Panc1 (cell line): Measurements from ENCODE around the gene CADM1. TPM values are rescaled to one million over a fixed set of nuclear protein-coding genes. Genes with fewer than 3 reads are reported as not detected.

Source experiments
- ATAC-seq: fragments of 200-7000 bp; cut with Tn5 transposase; 2 replicates; pipeline ENCODE4 v1.9.1; 2020; ENCODE audit warnings: mild to moderate bottlenecking, moderate library complexity
- BruUV-seq: library from RNA; stranded (reverse); fragments of 400-500 nt; replicated peaks from 2 replicates; lab custom pipeline; 2021; lab: Mats Ljungman, UMichigan
- CTCF ChIA-PET: fragments of 300-600 bp; sonication (Branson Sonifier 250); formaldehyde crosslinking; loops from one replicate; lab custom pipeline; 2022; ENCODE audit warnings: antibody characterized with exemption; lab: Charles Lee
- POLR2A ChIA-PET: fragments of 300-600 bp; sonication (Branson Sonifier 250); formaldehyde crosslinking; loops from one replicate; lab custom pipeline; 2022; ENCODE audit warnings: antibody characterized with exemption; lab: Charles Lee
- DNase-seq: peaks from one replicate; pipeline ENCODE4 v3.0.0-alpha.2; 2010; ENCODE audit warnings: low read depth, low spot score
- H3K27ac ChIP-seq: 2 replicates; pipeline ENCODE4 v1.5.1; 2011; ENCODE audit warnings: mild to moderate bottlenecking, low read length, inconsistent platforms
- H3K27me3 ChIP-seq: fragments of 200-500 bp; sonication (Bioruptor generic); 2 replicates; pipeline ENCODE4 v1.6.0; 2014; ENCODE audit warnings: low read length, inconsistent platforms; ENCODE audit not compliant: control insufficient read depth, insufficient read depth
- H3K36me3 ChIP-seq: fragments of 200-500 bp; sonication (Bioruptor generic); 2 replicates; pipeline ENCODE4 v1.5.1; 2014; ENCODE audit warnings: inconsistent platforms, mild to moderate bottlenecking, low read length, moderate library complexity; ENCODE audit not compliant: control insufficient read depth, insufficient read depth
- H3K4me1 ChIP-seq: 2 replicates; pipeline ENCODE4 v1.5.1; 2011; ENCODE audit warnings: inconsistent platforms, mild to moderate bottlenecking, low read length, moderate library complexity; ENCODE audit not compliant: control insufficient read depth, insufficient read depth
- H3K4me3 ChIP-seq, 2 experiments: 2 replicates each; pipeline ENCODE4 v1.5.1; 2011 to 2012; ENCODE audit warnings: low read depth in 2 of 2, low read length in 2 of 2, mild to moderate bottlenecking in 2 of 2, inconsistent platforms in 1 of 2, moderate library complexity in 1 of 2
- H3K9me3 ChIP-seq: fragments of 200-500 bp; sonication (Bioruptor generic); 2 replicates; pipeline ENCODE4 v1.5.1; 2014; ENCODE audit warnings: low read depth, mild to moderate bottlenecking, inconsistent platforms, low read length, moderate library complexity; ENCODE audit not compliant: control insufficient read depth, insufficient read depth
- POLR2AphosphoS5 ChIP-seq: IDR thresholded peaks from 2 replicates; pipeline ENCODE4 v1.6.1; 2012; ENCODE audit warnings: mild to moderate bottlenecking, low read depth, low read length, moderate library complexity
- SIN3A ChIP-seq: IDR thresholded peaks from 2 replicates; pipeline ENCODE4 v1.6.1; 2012; ENCODE audit warnings: low read depth, mild to moderate bottlenecking, low read length, moderate library complexity, borderline replicate concordance; ENCODE audit not compliant: insufficient read depth
- TCF7L2 ChIP-seq: IDR thresholded peaks from 2 replicates; pipeline ENCODE4 v1.6.1; 2011; ENCODE audit warnings: mild to moderate bottlenecking, low read depth, low read length, inconsistent platforms
- in situ Hi-C: cut with HindIII; loops from 2 replicates; pipeline ENCODE4 v1.10.0; 2016; ENCODE audit warnings: low sequenced_read_pairs, low pct_unique_long_range_greater_than_20kb
- intact Hi-C: fragments of 100-400 bp; cut with micrococcal nuclease; formaldehyde crosslinking; loops from one replicate; pipeline ENCODE4 v1.10.0; 2022; ENCODE audit not compliant: unreplicated experiment
- total RNA-seq: library from RNA; stranded (reverse); gene quantifications from one replicate; pipeline ENCODE4 v1.2.1, GENCODE V29; 2021; ENCODE audit not compliant: unreplicated experiment
- TF ChIP-seq, protein P1 (sequence below), 2 experiments: IDR thresholded peaks; 2 replicates each; pipeline ENCODE4 v1.6.1; 2011 to 2012; ENCODE audit warnings: low read depth in 2 of 2, control low read depth in 1 of 2, low read length in 1 of 2, mild to moderate bottlenecking in 1 of 2, moderate library complexity in 1 of 2; ENCODE audit not compliant: insufficient read depth in 1 of 2
- TF ChIP-seq, protein P2 (sequence below): fragments of 450-650 bp; IDR thresholded peaks from 2 replicates; pipeline ENCODE4 v1.5.1; 2017; ENCODE audit warnings: mild to moderate bottlenecking

The CADM1 gene
- total RNA-seq, 1 experiment from 2014 or later, result 3.9 TPM

DNA sequence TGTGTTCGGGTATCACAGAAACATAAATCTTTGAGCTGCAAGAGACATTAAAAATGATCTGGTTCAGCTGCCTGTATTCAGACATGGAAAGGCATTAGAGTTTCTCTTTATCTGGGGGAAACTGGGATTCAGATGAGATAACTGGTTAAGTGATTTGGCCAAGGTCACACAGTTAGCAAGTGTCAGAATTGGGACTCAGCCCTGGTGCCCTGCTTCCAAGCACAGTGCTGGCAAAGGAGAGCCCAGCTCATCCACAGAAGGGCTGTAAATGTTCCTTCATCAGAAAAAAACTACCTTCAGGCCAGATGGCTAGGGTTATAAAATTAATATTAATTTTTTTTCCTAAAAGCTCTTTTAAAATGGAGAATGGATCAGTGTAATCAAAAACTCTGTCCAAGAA is 20.4 kb upstream of the CADM1 start:
- TF ChIP-seq TCF7L2, result no peak
- TF ChIP-seq, protein P1, sequence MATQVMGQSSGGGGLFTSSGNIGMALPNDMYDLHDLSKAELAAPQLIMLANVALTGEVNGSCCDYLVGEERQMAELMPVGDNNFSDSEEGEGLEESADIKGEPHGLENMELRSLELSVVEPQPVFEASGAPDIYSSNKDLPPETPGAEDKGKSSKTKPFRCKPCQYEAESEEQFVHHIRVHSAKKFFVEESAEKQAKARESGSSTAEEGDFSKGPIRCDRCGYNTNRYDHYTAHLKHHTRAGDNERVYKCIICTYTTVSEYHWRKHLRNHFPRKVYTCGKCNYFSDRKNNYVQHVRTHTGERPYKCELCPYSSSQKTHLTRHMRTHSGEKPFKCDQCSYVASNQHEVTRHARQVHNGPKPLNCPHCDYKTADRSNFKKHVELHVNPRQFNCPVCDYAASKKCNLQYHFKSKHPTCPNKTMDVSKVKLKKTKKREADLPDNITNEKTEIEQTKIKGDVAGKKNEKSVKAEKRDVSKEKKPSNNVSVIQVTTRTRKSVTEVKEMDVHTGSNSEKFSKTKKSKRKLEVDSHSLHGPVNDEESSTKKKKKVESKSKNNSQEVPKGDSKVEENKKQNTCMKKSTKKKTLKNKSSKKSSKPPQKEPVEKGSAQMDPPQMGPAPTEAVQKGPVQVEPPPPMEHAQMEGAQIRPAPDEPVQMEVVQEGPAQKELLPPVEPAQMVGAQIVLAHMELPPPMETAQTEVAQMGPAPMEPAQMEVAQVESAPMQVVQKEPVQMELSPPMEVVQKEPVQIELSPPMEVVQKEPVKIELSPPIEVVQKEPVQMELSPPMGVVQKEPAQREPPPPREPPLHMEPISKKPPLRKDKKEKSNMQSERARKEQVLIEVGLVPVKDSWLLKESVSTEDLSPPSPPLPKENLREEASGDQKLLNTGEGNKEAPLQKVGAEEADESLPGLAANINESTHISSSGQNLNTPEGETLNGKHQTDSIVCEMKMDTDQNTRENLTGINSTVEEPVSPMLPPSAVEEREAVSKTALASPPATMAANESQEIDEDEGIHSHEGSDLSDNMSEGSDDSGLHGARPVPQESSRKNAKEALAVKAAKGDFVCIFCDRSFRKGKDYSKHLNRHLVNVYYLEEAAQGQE (IDR thresholded peaks at IDR 0.05; ENCODE audit: insufficient read depth in 1 of 2, low read depth in 2 of 2, low read length in 1 of 2), result no peak
- no peak for TF ChIP-seq SIN3A
- TF ChIP-seq POLR2AphosphoS5, result no peak
- TF ChIP-seq, protein P2, sequence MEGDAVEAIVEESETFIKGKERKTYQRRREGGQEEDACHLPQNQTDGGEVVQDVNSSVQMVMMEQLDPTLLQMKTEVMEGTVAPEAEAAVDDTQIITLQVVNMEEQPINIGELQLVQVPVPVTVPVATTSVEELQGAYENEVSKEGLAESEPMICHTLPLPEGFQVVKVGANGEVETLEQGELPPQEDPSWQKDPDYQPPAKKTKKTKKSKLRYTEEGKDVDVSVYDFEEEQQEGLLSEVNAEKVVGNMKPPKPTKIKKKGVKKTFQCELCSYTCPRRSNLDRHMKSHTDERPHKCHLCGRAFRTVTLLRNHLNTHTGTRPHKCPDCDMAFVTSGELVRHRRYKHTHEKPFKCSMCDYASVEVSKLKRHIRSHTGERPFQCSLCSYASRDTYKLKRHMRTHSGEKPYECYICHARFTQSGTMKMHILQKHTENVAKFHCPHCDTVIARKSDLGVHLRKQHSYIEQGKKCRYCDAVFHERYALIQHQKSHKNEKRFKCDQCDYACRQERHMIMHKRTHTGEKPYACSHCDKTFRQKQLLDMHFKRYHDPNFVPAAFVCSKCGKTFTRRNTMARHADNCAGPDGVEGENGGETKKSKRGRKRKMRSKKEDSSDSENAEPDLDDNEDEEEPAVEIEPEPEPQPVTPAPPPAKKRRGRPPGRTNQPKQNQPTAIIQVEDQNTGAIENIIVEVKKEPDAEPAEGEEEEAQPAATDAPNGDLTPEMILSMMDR, result no peak
- H3K27ac ChIP-seq, result no peak overlapping the region
- ChIA-PET CTCF (no interaction called here), POLR2A (no interaction called here)
- no peak overlapping the region for H3K4me3 ChIP-seq
- no peaks in the 10 kb centered on the region for H3K4me1 ChIP-seq
- in situ Hi-C loops, result no loop called here
- no peaks in the 10 kb centered on the region for H3K9me3 ChIP-seq
- H3K27me3 ChIP-seq, result peaks cover 3% of the 10 kb centered on the region
- ATAC-seq (no peak), DNase-seq (no peak)
- intact Hi-C loops, result no loop called here
- H3K36me3 ChIP-seq, result no peaks in the 10 kb centered on the region
- no TSS peak for BruUV-seq

DNA sequence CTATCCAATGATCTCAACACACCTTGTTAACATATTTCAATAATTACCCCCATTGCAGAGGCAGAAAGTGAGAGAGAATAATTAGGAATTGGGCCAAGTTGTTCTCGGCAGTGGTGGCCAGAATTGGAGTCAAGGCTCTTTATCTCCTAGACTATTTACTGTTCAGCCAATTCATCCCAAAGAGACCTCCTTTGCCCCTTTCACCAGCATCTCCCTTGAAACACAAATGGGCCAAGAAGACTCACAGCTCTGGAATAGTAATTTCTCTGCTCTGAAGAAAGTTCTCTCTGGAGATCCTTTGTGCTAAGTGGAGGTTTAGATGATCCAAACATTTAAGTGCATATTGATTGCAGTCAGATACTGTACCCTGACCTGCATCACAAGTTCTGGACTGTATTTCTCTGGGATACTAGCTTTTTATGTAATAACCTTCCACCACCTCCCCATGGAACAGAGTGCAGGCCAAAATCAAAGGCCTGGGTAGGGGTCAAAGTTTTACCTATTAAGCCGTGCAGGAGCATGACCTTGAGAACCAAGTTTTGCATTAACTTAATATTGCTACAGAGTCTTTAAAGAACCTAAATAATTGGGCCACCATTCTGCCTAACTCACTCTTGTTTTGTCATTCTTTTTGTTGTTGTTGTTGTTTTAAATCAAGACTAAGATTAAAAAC is 19.6 kb upstream of the CADM1 start:
- in situ Hi-C loops (no loop called here), intact Hi-C loops (no loop called here)
- ChIA-PET POLR2A (no interaction called here), CTCF (no interaction called here)
- DNase-seq (no peak), ATAC-seq (no peak)
- Histone ChIP-seq H3K27me3 (peaks cover 3% of the 10 kb centered on the region), H3K36me3 (no peaks in the 10 kb centered on the region), H3K4me3 (no peak overlapping the region), H3K9me3 (no peaks in the 10 kb centered on the region), H3K4me1 (no peaks in the 10 kb centered on the region), H3K27ac (no peak overlapping the region)
- BruUV-seq, result no TSS peak
- TF ChIP-seq TCF7L2 (no peak), SIN3A (no peak), POLR2AphosphoS5 (no peak)
- TF ChIP-seq, protein P1 (IDR thresholded peaks at IDR 0.05; ENCODE audit: insufficient read depth in 1 of 2, low read depth in 2 of 2, low read length in 1 of 2), result no peak
- TF ChIP-seq, protein P2, result no peak
